ENCODE measurements around the gene ACAA1. TPM values are rescaled to one million over a fixed set of nuclear protein-coding genes. Genes with fewer than 3 reads are reported as not detected.
"Not testable (repeated sequence)": the region's sequence is repeated elsewhere in the genome, so short reads cannot be mapped to it uniquely, and the experiment has no call there.

ACAA1 gene
- total and polyA plus RNA-seq, 2 experiments from 2014 or later: 21.4 to 26.6 TPM

DNA sequence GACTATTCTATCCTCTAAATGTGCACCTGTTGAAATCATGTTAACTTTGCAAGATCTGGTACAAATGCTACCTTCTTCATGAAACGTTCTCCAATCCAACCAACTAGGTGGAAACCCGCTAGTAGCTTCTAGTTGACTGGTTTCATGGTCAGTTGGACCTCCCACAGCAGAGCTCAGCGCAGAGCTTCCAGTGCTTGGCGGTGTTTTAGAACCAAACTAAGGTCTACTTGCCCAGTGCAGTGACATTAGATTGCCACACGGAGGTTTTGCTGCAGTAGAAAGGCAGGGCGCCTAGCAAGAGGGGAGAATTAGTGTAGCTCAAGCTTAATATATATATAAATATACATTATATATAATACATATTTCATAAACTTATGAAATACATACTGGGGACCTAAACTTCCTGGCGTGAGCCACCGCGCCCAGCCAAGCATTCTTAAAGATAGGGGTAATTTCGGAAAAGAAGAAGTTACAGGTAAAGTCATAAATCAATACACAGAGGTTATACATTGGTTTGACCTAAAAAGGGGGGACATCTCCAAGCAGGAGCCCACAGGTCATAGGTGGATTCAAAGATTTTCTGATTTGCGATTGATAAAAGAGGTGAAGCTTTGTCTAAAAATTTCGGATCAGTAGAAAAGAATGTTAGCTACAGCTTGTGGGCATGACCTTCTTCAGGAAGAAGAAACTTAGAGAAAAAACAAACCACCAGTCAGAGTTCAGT lies 26.4 kb upstream of the ACAA1 start (continued):
- TF ChIP-seq, protein P1, sequence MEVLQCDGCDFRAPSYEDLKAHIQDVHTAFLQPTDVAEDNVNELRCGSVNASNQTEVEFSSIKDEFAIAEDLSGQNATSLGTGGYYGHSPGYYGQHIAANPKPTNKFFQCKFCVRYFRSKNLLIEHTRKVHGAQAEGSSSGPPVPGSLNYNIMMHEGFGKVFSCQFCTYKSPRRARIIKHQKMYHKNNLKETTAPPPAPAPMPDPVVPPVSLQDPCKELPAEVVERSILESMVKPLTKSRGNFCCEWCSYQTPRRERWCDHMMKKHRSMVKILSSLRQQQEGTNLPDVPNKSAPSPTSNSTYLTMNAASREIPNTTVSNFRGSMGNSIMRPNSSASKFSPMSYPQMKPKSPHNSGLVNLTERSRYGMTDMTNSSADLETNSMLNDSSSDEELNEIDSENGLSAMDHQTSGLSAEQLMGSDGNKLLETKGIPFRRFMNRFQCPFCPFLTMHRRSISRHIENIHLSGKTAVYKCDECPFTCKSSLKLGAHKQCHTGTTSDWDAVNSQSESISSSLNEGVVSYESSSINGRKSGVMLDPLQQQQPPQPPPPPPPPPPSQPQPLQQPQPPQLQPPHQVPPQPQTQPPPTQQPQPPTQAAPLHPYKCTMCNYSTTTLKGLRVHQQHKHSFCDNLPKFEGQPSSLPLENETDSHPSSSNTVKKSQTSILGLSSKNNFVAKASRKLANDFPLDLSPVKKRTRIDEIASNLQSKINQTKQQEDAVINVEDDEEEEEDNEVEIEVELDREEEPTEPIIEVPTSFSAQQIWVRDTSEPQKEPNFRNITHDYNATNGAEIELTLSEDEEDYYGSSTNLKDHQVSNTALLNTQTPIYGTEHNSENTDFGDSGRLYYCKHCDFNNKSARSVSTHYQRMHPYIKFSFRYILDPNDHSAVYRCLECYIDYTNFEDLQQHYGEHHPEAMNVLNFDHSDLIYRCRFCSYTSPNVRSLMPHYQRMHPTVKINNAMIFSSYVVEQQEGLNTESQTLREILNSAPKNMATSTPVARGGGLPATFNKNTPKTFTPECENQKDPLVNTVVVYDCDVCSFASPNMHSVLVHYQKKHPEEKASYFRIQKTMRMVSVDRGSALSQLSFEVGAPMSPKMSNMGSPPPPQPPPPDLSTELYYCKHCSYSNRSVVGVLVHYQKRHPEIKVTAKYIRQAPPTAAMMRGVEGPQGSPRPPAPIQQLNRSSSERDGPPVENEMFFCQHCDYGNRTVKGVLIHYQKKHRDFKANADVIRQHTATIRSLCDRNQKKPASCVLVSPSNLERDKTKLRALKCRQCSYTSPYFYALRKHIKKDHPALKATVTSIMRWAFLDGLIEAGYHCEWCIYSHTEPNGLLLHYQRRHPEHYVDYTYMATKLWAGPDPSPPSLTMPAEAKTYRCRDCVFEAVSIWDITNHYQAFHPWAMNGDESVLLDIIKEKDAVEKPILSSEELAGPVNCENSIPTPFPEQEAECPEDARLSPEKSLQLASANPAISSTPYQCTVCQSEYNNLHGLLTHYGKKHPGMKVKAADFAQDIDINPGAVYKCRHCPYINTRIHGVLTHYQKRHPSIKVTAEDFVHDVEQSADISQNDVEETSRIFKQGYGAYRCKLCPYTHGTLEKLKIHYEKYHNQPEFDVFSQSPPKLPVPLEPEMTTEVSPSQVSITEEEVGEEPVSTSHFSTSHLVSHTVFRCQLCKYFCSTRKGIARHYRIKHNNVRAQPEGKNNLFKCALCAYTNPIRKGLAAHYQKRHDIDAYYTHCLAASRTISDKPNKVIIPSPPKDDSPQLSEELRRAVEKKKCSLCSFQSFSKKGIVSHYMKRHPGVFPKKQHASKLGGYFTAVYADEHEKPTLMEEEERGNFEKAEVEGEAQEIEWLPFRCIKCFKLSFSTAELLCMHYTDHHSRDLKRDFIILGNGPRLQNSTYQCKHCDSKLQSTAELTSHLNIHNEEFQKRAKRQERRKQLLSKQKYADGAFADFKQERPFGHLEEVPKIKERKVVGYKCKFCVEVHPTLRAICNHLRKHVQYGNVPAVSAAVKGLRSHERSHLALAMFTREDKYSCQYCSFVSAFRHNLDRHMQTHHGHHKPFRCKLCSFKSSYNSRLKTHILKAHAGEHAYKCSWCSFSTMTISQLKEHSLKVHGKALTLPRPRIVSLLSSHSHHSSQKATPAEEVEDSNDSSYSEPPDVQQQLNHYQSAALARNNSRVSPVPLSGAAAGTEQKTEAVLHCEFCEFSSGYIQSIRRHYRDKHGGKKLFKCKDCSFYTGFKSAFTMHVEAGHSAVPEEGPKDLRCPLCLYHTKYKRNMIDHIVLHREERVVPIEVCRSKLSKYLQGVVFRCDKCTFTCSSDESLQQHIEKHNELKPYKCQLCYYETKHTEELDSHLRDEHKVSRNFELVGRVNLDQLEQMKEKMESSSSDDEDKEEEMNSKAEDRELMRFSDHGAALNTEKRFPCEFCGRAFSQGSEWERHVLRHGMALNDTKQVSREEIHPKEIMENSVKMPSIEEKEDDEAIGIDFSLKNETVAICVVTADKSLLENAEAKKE (CRISPR knock-in tag; IDR thresholded peaks at IDR 0.05): no peak
- TF ChIP-seq EZH2 (IDR thresholded peaks at IDR 0.05; ENCODE audit: low read depth, unreplicated experiment) (no peak), ZNF114 (CRISPR knock-in tag; IDR thresholded peaks at IDR 0.05) (no peak), POLR2AphosphoS5 (IDR thresholded peaks at IDR 0.05; ENCODE audit: low read depth) (no peak), JUNB (IDR thresholded peaks at IDR 0.05; ENCODE audit: unreplicated experiment) (no peak)

- H3F3A ChIP-seq (replicated peaks; ENCODE audit: low read depth); H3K4me2 ChIP-seq; H3K27ac Mint-ChIP-seq; H3K9me2 ChIP-seq (ENCODE audit: insufficient read depth); H3K27ac ChIP-seq (ENCODE audit: low read depth); ATAC-seq; H3K27me3 ChIP-seq (ENCODE audit: insufficient read depth); H2AFZ ChIP-seq; H4K20me1 ChIP-seq (replicated peaks; ENCODE audit: insufficient read depth); H3K4me3 Mint-ChIP-seq; H3K27me3 Mint-ChIP-seq (ENCODE audit: insufficient read depth, low read depth, poor library complexity); H3K4me3 ChIP-seq; DNase-seq (ENCODE audit: low spot score); H3K4me1 ChIP-seq (ENCODE audit: insufficient read depth); H3K9me3 Mint-ChIP-seq; H3K79me2 ChIP-seq (replicated peaks; ENCODE audit: insufficient read depth); H3K36me3 Mint-ChIP-seq (ENCODE audit: low read depth); H3K36me3 ChIP-seq (ENCODE audit: insufficient read depth); H3K4me1 Mint-ChIP-seq: not testable (repeated sequence)
Observed at GRCh38 chr3:38160704-38161103, 23.8 kb upstream of the ACAA1 start.

Data from GM23338 (cell line).